Natural killer cell treated with Interleukin-12 subunit alpha and Interleukin-12 subunit beta and Interleukin-15 and Interleukin-18, amount 100 ng/mL, for 72 hours (primary cell): Measurements from ENCODE around the gene RBM27. TPM values are rescaled to one million over a fixed set of nuclear protein-coding genes. Genes with fewer than 3 reads are reported as not detected.
"Not testable (repeated sequence)": the region's sequence is repeated elsewhere in the genome, so short reads cannot be mapped to it uniquely, and the experiment has no call there.

Experiments
- ATAC-seq, 2 donors: fragments of 150-1000 bp; cut with Tn5 transposase in 1 of 2; sonication (Bioruptor Pico), chemical (Tn5 transposase) in 1 of 2; 2 replicates each; pipeline ENCODE4 v1.10.0; 2021
- DNase-seq: peaks from one replicate; pipeline ENCODE4 v3.0.0; 2022; ENCODE audit warnings: low spot score
- H3K27ac Mint-ChIP-seq, 2 donors: 1 replicate in 1 of 2; 2 replicates in 1 of 2; pipeline ENCODE4 v1.8.0; 2022; ENCODE audit warnings: mixed read lengths in 2 of 2, mild to moderate bottlenecking in 1 of 2, moderate library complexity in 1 of 2
- H3K27me3 Mint-ChIP-seq, 2 donors: 1 replicate in 1 of 2; 2 replicates in 1 of 2; pipeline ENCODE4 v1.8.0; 2022; ENCODE audit warnings: mixed read lengths in 2 of 2
- H3K36me3 Mint-ChIP-seq: one replicate; pipeline ENCODE4 v1.8.0; 2022; ENCODE audit warnings: mixed read lengths
- H3K4me1 Mint-ChIP-seq, 2 donors: 1 replicate in 1 of 2; 2 replicates in 1 of 2; pipeline ENCODE4 v1.8.0; 2022; ENCODE audit warnings: low read depth in 2 of 2, mixed read lengths in 2 of 2, mild to moderate bottlenecking in 1 of 2
- H3K4me3 Mint-ChIP-seq: one replicate; pipeline ENCODE4 v1.8.0; 2022; ENCODE audit warnings: mixed read lengths
- H3K9me3 Mint-ChIP-seq: 2 replicates; pipeline ENCODE4 v1.8.0; 2022; ENCODE audit warnings: mixed read lengths
- total RNA-seq, 2 donors: library from RNA; stranded (reverse); gene quantifications; one replicate each; pipeline ENCODE4 v1.2.3, GENCODE V29; 2022

Gene RBM27
- total RNA-seq, 2 donors from 2014 or later = 16.6 to 24.7 TPM

DNA sequence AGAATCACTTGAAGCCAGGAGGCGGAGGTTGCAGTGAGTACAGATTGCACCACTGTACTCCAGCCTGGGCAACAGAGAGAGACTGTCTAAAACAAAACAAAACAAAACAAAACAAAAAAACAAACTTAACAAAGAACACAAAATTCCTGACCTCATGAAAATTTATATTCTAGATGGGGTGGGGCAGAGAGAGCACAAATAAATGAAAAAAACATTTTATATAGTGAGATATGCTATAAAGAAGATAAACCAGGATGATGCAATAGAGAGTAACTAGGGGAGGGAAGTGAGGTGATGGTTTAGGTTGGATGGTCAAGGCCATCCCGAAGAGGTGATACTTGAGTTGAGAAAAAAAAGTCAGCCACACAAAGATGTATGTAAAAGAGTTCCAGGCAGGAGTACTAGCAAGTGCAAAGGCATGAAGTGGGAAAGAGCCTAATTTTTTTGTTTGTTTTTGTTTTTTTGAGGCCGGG, 10.8 kb upstream of the RBM27 start:
- DNase-seq (no peak), ATAC-seq (no peak)
- Mint-ChIP-seq H3K27ac (no peak overlapping the region), H3K9me3 (no peaks in the 10 kb centered on the region), H3K36me3 (no peaks in the 10 kb centered on the region), H3K27me3 (peaks cover 22 to 44% of the 10 kb centered on the region in 2 donors), H3K4me1 (no peaks in the 10 kb centered on the region), H3K4me3 (no peak overlapping the region)

DNA sequence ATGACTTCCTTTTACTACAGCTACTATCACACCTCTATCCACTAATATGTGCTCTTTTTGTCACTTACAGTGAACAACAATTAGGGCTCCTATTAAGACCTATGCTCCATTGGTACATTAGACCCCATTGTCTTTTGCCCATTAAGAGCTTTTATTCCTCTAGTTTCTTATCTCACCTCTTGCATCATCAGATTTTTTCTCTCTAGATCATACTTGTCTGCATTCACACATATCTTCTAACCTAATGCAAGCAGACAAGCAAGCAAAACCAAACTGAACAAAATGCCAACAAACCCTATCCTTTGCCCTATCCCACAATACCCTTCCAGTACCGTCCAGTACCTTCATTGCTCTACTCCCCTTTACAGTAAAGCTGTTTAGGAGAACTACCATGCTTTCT, 10.1 kb upstream of the RBM27 start:
- no peak for ATAC-seq
- no peaks in the 10 kb centered on the region for H3K9me3 Mint-ChIP-seq
- no peaks in the 10 kb centered on the region for H3K4me1 Mint-ChIP-seq

DNA sequence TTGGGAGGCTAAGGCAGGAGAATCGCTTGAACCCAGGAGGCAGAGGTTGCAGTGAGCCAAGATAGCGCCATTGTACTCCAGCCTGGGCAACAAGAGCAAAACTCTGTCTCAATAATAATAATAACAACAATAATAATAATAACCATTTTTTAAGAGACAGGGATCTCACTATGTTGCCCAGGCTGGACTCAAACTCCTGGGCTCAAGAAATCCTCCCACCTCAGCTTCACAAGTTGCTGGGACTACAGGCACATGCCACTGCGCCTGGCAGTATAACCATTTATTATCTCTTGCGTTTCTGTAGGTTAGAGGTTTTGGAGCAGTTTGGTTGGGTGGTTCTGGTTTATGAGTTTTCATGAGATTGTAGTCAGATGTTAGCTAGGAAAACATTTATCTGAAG, 8.4 kb upstream of the RBM27 start:
- not testable (repeated sequence) for H3K9me3 Mint-ChIP-seq, H3K4me3 Mint-ChIP-seq, H3K27ac Mint-ChIP-seq, ATAC-seq, H3K36me3 Mint-ChIP-seq, DNase-seq, H3K4me1 Mint-ChIP-seq
- H3K27me3 Mint-ChIP-seq = peaks cover 21 to 37% of the 10 kb centered on the region in 2 donors

More for the DNA sequence above, 10.1 kb upstream of the RBM27 start:
- Mint-ChIP-seq H3K27ac (no peak overlapping the region), H3K4me3 (no peak overlapping the region), H3K27me3 (peaks cover 21 to 44% of the 10 kb centered on the region in 2 donors), H3K36me3 (no peaks in the 10 kb centered on the region)
- no peak for DNase-seq

DNA sequence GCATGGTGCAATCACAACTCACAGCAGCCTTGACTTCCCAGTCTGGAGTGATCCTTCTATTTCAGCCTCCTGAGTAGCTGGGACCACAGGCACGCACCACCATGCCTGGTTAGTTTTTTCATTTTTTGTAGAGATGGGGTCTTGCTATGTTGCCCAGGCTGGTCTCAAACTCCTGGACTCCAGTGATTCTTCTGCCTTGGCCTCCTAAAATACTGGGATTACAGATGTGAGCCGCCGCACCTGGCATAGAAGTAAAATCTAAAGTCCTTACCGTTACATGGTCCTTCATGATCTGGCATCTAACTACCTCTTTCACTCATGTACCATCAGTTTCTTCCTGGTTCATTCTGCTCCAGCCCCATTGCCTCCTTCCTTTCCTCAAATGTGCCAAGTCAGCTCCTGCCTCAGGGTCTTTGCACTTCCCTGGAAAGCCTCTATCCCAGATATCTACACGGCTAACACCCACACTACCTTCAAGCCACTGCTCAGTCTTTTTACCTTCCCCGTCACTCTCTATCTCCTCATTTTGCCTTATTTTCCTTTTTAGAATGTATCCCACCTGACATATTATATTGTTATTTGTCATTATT, 6.9 kb upstream of the RBM27 start:
- ATAC-seq (no peak), DNase-seq (no peak)
- H3K4me3 Mint-ChIP-seq = no peak overlapping the region
- H3K27ac Mint-ChIP-seq = no peak overlapping the region
- H3K27me3 Mint-ChIP-seq = peaks cover 14 to 23% of the 10 kb centered on the region in 2 donors
- no peaks in the 10 kb centered on the region for H3K4me1 Mint-ChIP-seq
- no peaks in the 10 kb centered on the region for H3K36me3 Mint-ChIP-seq
- H3K9me3 Mint-ChIP-seq = no peaks in the 10 kb centered on the region

DNA sequence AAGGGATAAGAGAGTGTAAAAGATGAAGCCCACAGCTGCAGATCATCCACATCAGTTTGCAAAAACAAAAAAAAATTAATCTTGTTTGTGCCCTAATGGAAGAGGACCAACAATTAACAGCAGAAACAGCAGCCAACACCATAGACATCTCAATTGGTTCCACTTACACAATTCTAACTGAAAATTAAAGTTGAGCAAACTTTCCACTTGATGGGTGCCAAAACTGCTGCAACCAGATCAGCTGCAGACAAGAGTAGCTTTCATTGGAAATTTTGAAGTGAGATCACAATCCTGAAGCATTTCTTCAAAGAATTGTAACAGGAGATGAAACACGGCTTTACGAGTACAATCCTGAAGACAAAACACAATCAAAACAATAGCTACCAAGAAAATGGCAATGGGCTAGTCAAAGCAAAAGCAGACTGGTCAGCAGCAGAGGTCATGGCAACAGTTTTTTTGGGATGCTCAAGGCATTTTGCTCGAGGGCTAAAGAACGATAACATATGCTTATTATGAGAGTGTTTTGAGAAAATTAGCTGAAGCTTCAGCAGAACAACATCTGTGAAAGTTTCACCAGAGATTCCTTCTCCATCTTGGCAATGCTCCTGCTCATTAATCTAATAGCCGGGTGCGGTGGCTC, 4.1 kb upstream of the RBM27 start:
- Mint-ChIP-seq H3K4me1 (no peaks in the 10 kb centered on the region), H3K36me3 (no peaks in the 10 kb centered on the region), H3K27me3 (peaks cover 13 to 20% of the 10 kb centered on the region in 2 donors), H3K9me3 (no peaks in the 10 kb centered on the region), H3K27ac (no peak overlapping the region), H3K4me3 (no peak overlapping the region)
- DNase-seq (no peak), ATAC-seq (no peak)

DNA sequence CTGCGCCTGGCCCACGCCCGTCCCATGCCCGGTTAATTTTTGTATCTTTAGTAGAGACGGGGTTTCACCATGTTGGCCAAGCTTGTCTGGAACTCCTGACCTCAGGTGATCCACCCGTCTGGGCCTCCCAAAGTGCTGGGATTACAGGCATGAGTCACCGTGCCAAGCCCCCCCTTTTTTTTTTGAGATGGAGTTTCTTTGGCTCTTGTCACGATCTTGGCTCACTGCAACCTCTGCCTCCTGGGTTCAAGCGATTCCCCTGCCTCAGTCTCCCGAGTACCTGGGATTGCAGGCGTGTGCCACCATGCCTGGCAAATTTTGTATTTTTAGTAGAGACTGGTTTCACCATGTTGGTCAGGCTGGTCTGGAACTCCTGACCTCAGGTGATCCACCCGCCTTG, 1.6 kb upstream of the RBM27 start:
- H3K27me3 Mint-ChIP-seq, H3K9me3 Mint-ChIP-seq, DNase-seq, ATAC-seq, H3K4me3 Mint-ChIP-seq, H3K4me1 Mint-ChIP-seq, H3K36me3 Mint-ChIP-seq, H3K27ac Mint-ChIP-seq: not testable (repeated sequence)

DNA sequence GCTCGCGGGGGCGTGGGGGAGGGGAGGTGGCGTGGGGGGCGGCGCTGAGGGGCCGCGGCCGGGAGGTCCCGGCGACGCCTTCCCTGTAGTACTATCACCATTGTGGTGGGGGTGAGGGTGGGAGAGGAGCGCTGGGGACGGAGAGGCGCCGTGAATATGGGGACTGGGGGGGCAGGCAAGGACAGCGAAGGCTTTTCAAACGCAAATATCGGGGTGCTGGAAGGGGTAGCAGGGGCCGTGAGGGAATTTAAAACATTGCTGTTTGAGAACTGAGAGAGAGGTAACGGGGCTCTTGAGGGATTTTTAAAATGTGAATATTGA, 427 bp downstream of the RBM27 start:
- Mint-ChIP-seq H3K27ac (no peak overlapping the region), H3K9me3 (no peaks in the 10 kb centered on the region), H3K4me3 (no peak overlapping the region), H3K36me3 (no peaks in the 10 kb centered on the region), H3K27me3 (peaks cover 0 to 2% of the 10 kb centered on the region in 2 donors), H3K4me1 (peaks cover 0 to 5% of the 10 kb centered on the region in 2 donors)
- peak; percentile 32 to 37 for ATAC-seq
- DNase-seq = no peak

DNA sequence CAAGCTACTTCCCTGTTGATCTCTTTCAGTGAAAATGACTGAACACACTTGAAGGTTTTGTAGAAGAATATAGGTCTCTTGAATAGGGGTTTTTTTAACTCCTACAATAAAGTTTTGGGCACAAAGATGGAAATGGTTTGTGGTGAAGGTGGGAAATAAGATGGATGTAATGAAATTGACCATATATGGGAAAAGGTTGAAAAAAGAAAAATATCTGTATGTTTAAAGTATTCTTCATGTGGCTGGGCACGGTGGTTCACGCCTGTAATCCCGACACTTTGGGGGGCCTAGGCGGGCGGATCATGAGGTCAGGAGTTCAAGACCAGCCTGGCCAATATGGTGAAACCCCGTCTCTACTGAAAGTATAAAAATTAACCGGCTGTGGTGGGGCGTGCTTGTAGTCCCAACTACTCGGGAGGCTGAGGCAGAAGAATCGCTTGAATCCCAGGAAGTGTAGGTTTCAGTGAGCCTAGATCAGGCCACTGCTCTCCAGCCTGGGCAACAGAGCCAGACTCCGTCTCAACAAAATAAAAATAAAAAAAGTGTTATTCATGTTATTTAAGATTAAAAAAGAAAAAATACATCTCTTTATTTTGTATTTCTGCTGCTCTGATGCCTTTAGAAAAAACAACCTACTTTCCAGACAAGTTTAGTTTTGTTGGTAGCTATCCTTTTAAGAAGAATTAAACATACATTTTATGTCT, 2.2 kb downstream of the RBM27 start:
- H3K27ac Mint-ChIP-seq = no peak overlapping the region

DNA sequence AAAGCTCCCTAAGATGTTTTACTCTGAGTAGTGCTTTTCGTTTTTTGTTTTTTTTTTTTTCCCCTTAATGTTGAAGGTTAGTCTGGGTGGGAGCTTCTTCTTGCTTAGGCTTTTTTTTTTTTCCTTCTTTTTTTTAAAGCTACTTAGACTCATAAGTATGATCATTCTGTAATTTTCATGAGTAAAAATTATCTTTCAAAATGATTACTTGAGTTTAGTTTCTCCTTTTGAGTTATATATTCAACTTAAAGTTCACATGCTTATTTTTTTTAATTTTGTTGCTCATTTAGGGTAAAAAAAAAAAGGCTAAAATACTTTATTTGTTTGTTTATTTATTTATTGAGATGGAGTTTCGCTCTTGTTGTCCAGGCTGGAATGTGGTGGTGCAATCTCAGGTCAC, 2.9 kb downstream of the RBM27 start:
- DNase-seq = no peak
- H3K4me1 Mint-ChIP-seq = peaks cover 8 to 22% of the 10 kb centered on the region in 2 donors
- H3K27me3 Mint-ChIP-seq = no peaks in the 10 kb centered on the region
- ATAC-seq = no peak
- no peak overlapping the region for H3K27ac Mint-ChIP-seq
- H3K4me3 Mint-ChIP-seq = no peak overlapping the region
- H3K9me3 Mint-ChIP-seq = no peaks in the 10 kb centered on the region
- no peaks in the 10 kb centered on the region for H3K36me3 Mint-ChIP-seq

More for the DNA sequence above, 2.2 kb downstream of the RBM27 start:
- H3K36me3 Mint-ChIP-seq = no peaks in the 10 kb centered on the region
- no peaks in the 10 kb centered on the region for H3K9me3 Mint-ChIP-seq
- DNase-seq (no peak), ATAC-seq (no peak)
- no peak overlapping the region for H3K4me3 Mint-ChIP-seq
- peaks cover 8 to 22% of the 10 kb centered on the region in 2 donors for H3K4me1 Mint-ChIP-seq
- H3K27me3 Mint-ChIP-seq = no peaks in the 10 kb centered on the region

DNA sequence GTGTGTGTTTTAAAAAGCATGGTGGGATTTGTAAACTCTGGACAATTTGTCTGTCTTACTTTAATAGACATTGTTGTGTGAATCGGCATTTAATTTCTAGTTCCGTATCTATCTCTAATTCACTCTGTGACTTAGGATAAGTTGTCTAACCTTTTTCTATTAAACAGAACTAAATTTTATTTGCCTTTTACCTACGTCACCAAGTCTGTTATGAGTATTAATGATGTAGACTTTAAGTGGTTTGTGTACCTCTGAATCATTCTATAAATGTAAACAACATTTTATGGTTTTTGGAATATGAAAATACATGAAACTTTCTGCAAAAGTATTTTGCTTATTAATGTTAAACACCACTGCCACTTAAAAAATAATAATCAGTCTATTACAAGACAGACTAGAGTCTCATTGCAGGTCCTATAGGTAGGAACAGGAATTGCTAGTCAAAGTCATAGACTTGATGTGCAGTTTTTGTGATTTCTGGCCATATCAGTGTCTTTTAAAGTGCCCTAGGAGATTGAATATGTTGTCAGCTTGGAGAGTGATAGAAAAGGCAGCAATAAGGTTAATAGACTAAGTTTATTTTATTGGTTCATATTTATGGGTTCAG, 5.6 kb downstream of the RBM27 start:
- H3K36me3 Mint-ChIP-seq = no peaks in the 10 kb centered on the region
- no peaks in the 10 kb centered on the region for H3K9me3 Mint-ChIP-seq
- DNase-seq (no peak), ATAC-seq (no peak)
- H3K27me3 Mint-ChIP-seq = no peaks in the 10 kb centered on the region
- no peak overlapping the region for H3K27ac Mint-ChIP-seq
- H3K4me3 Mint-ChIP-seq = no peak overlapping the region
- peaks cover 10 to 22% of the 10 kb centered on the region in 2 donors for H3K4me1 Mint-ChIP-seq

DNA sequence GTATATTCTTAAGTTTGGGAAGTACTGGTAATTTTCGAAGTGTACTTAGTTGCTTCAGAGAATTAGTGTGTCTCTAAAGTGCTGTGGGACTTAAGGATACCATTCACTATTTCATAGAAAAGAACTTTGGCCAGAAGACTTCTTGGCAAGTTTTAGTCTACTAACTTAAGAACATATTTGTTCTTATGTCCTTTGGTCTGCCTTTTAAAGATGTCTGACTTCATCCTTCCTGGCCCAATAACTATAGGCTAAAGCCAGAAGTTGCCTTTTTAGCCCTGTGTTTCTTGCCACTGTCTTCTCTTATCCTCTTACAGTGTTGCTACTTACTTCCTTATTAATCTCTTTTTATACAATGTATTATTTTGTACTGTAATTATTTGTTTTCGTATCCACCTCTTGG, 6.3 kb downstream of the RBM27 start:
- peaks cover 13 to 28% of the 10 kb centered on the region in 2 donors for H3K4me1 Mint-ChIP-seq
- H3K9me3 Mint-ChIP-seq = no peaks in the 10 kb centered on the region
- H3K27ac Mint-ChIP-seq = no peak overlapping the region
- no peak for DNase-seq
- no peak for ATAC-seq
- no peaks in the 10 kb centered on the region for H3K27me3 Mint-ChIP-seq
- no peaks in the 10 kb centered on the region for H3K36me3 Mint-ChIP-seq
- no peak overlapping the region for H3K4me3 Mint-ChIP-seq

DNA sequence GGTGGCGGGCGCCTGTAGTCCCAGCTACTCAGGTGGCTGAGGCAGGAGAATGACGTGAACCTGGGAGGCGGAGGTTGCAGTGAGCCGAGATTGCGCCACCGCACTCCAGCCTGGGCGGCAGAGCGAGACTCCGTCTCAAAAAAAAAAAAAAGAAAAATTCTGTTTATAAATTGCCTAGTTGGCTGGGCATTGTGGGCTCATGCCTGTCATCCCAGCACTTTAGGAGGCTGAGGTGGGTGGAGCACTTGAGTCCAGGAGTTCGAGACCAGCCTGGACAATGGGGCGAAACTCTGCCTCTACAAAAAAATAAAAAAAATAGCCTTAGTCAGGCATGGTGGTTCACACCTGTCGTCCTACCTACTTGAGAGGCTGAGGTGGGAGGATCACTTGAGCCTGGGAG, 7.4 kb downstream of the RBM27 start:
- peaks cover 18 to 33% of the 10 kb centered on the region in 2 donors for H3K4me1 Mint-ChIP-seq
- not testable (repeated sequence) for ATAC-seq, H3K36me3 Mint-ChIP-seq, DNase-seq, H3K27ac Mint-ChIP-seq, H3K27me3 Mint-ChIP-seq, H3K4me3 Mint-ChIP-seq, H3K9me3 Mint-ChIP-seq

DNA sequence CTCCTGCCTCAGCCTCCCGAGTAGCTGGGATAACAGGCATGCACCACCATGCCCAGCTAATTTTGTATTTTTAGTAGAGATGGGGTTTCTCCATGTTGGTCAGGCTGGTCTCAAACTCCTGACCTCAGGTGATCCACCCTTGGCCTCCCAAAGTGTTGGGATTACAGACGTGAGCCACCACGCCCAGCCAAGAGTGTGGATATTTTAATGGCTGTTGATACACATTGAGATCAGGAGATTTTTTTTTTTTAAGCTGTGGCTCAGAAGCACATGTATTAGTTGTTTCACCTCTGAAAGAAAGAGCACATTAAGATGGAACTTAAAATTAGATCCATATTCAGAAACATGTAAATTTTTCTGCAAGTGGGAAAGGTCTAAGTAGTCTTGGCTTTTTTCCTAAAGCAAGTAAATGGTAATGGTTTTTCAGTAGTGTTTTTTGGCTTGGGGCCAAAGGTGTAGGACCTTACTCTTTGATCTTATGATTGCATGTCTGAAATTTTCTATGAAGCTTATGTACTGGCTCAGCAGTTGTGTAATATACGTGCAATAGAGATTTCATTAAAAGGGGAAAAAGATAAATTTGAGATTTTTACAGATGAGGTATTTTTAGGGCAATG, 9.9 kb downstream of the RBM27 start:
- no peak overlapping the region for H3K4me3 Mint-ChIP-seq
- peaks cover 29 to 34% of the 10 kb centered on the region in 2 donors for H3K4me1 Mint-ChIP-seq
- H3K27ac Mint-ChIP-seq = no peak overlapping the region
- H3K9me3 Mint-ChIP-seq = no peaks in the 10 kb centered on the region
- no peaks in the 10 kb centered on the region for H3K27me3 Mint-ChIP-seq
- DNase-seq (no peak), ATAC-seq (no peak)
- H3K36me3 Mint-ChIP-seq = no peaks in the 10 kb centered on the region

DNA sequence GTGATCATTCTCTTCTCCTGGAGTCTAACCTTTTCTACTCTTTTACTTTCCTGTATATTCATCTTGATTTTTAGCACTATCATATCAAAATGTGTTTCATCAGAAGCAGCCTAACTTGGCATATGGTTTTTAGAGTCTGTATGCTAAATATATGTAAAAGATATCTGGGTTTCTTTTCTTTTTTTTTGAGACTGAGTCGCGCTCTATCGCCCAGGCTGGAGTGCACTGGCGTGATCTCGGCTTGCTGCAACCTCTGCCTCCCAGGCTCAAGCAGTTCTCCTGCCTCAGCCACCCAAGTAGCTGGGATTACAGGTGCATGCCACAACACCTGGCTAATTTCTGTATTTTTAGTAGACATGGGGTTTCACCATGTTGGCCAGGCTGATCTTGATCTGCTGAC, 11.5 kb downstream of the RBM27 start:
- not testable (repeated sequence) for H3K9me3 Mint-ChIP-seq, H3K27me3 Mint-ChIP-seq, ATAC-seq, H3K36me3 Mint-ChIP-seq, DNase-seq, H3K4me3 Mint-ChIP-seq, H3K27ac Mint-ChIP-seq
- peaks cover 30 to 32% of the 10 kb centered on the region in 2 donors for H3K4me1 Mint-ChIP-seq
